Peyer's patch (tissue), 4 donors: ENCODE measurements around the gene FRS3.

Experiments used
- CTCF ChIP-seq, 6 experiments: fragments of 450-650 bp in 4 of 6; fragments of 200-600 bp in 2 of 6; sonication (generic) in 1 of 6; IDR thresholded peaks; one replicate each; pipeline ENCODE4 v1.5.1; 2017 to 2019; ENCODE audit warnings: antibody characterized with exemption in 6 of 6, mild to moderate bottlenecking in 3 of 6, moderate library complexity in 1 of 6
- POLR2A ChIP-seq, 2 donors: fragments of 450-650 bp; IDR thresholded peaks; one replicate each; pipeline ENCODE4 v1.5.1; 2017; ENCODE audit warnings: antibody characterized with exemption in 2 of 2, mild to moderate bottlenecking in 2 of 2, moderate library complexity in 2 of 2

- TF ChIP-seq CTCF (IDR thresholded peaks at IDR 0.05) = no peak
- TF ChIP-seq POLR2A (IDR thresholded peaks at IDR 0.05) = no peak
Observed at GRCh38 chr6:41785254-41785653, 5.6 kb upstream of the FRS3 start.
